Measurements from ENCODE around the gene DHRS3. TPM values are rescaled to one million over a fixed set of nuclear protein-coding genes. Genes with fewer than 3 reads are reported as not detected.

The DHRS3 gene
- total RNA-seq, 1 experiment from 2014 or later: 0.19 TPM

GRCh38 chr1:12549460-12550349 lies 68.3 kb downstream of the DHRS3 start:
- Histone ChIP-seq H3K27me3 (ENCODE audit: low read length) (no peaks in the 10 kb centered on the region), H2AFZ (ENCODE audit: low read length) (no peak overlapping the region), H3K4me1 (ENCODE audit: low read length) (no peaks in the 10 kb centered on the region), H3K9me2 (replicated peaks; ENCODE audit: insufficient read depth, low read length) (no peaks in the 10 kb centered on the region), H3K36me3 (ENCODE audit: insufficient read depth, low read length) (no peaks in the 10 kb centered on the region), H3K27ac (ENCODE audit: low read length) (no peak overlapping the region), H3K4me3 (ENCODE audit: low read length) (no peak overlapping the region), H3K9ac (ENCODE audit: low read length) (no peak overlapping the region), H3K9me3 (ENCODE audit: low read length) (no peaks in the 10 kb centered on the region), H3K79me2 (ENCODE audit: low read length) (no peaks in the 10 kb centered on the region), H3K4me2 (ENCODE audit: low read depth, low read length, poor library complexity, severe bottlenecking) (no peak overlapping the region), H4K20me1 (ENCODE audit: insufficient read depth, low read depth, low read length) (no peaks in the 10 kb centered on the region)
- DNase-seq: no peak

GRCh38 chr1:12548973-12549459 lies 69.0 kb downstream of the DHRS3 start:
- no peak overlapping the region for H3K9ac ChIP-seq (ENCODE audit: low read length)

GRCh38 chr1:12548279-12548972 lies 69.6 kb downstream of the DHRS3 start:
- Histone ChIP-seq H4K20me1 (ENCODE audit: insufficient read depth, low read depth, low read length) (no peaks in the 10 kb centered on the region), H3K27me3 (ENCODE audit: low read length) (no peaks in the 10 kb centered on the region), H3K79me2 (ENCODE audit: low read length) (no peaks in the 10 kb centered on the region), H3K4me3 (ENCODE audit: low read length) (no peak overlapping the region), H3K9me2 (replicated peaks; ENCODE audit: insufficient read depth, low read length) (no peaks in the 10 kb centered on the region), H2AFZ (ENCODE audit: low read length) (no peak overlapping the region), H3K27ac (ENCODE audit: low read length) (no peak overlapping the region), H3K4me2 (ENCODE audit: low read depth, low read length, poor library complexity, severe bottlenecking) (no peak overlapping the region), H3K4me1 (ENCODE audit: low read length) (no peaks in the 10 kb centered on the region), H3K9me3 (ENCODE audit: low read length) (no peaks in the 10 kb centered on the region), H3K36me3 (ENCODE audit: insufficient read depth, low read length) (no peaks in the 10 kb centered on the region), H3K9ac (ENCODE audit: low read length) (no peak overlapping the region)
- no peak for DNase-seq

More at GRCh38 chr1:12548973-12549459, 69.0 kb downstream of the DHRS3 start:
- Histone ChIP-seq H3K79me2 (ENCODE audit: low read length) (no peaks in the 10 kb centered on the region), H2AFZ (ENCODE audit: low read length) (no peak overlapping the region), H3K9me2 (replicated peaks; ENCODE audit: insufficient read depth, low read length) (no peaks in the 10 kb centered on the region), H3K27me3 (ENCODE audit: low read length) (no peaks in the 10 kb centered on the region), H3K36me3 (ENCODE audit: insufficient read depth, low read length) (no peaks in the 10 kb centered on the region), H3K27ac (ENCODE audit: low read length) (no peak overlapping the region), H3K9me3 (ENCODE audit: low read length) (no peaks in the 10 kb centered on the region), H3K4me2 (ENCODE audit: low read depth, low read length, poor library complexity, severe bottlenecking) (no peak overlapping the region), H3K4me3 (ENCODE audit: low read length) (no peak overlapping the region), H4K20me1 (ENCODE audit: insufficient read depth, low read depth, low read length) (no peaks in the 10 kb centered on the region), H3K4me1 (ENCODE audit: low read length) (no peaks in the 10 kb centered on the region)
- no peak for DNase-seq

GRCh38 chr1:12547586-12548225 lies 70.3 kb downstream of the DHRS3 start:
- H3K36me3 ChIP-seq (ENCODE audit: insufficient read depth, low read length): no peaks in the 10 kb centered on the region
- H2AFZ ChIP-seq (ENCODE audit: low read length): no peak overlapping the region
- H3K9ac ChIP-seq (ENCODE audit: low read length): no peak overlapping the region
- no peak overlapping the region for H3K4me2 ChIP-seq (ENCODE audit: low read depth, low read length, poor library complexity, severe bottlenecking)
- no peaks in the 10 kb centered on the region for H3K79me2 ChIP-seq (ENCODE audit: low read length)
- no peak overlapping the region for H3K27ac ChIP-seq (ENCODE audit: low read length)
- no peaks in the 10 kb centered on the region for H3K27me3 ChIP-seq (ENCODE audit: low read length)
- no peaks in the 10 kb centered on the region for H3K9me2 ChIP-seq (replicated peaks; ENCODE audit: insufficient read depth, low read length)
- H3K4me1 ChIP-seq (ENCODE audit: low read length): no peaks in the 10 kb centered on the region
- H3K9me3 ChIP-seq (ENCODE audit: low read length): no peaks in the 10 kb centered on the region
- no peak for DNase-seq
- no peaks in the 10 kb centered on the region for H4K20me1 ChIP-seq (ENCODE audit: insufficient read depth, low read depth, low read length)
- H3K4me3 ChIP-seq (ENCODE audit: low read length): no peak overlapping the region

- H3K79me2 ChIP-seq (ENCODE audit: low read length): no peaks in the 10 kb centered on the region
- DNase-seq: no peak
- no peaks in the 10 kb centered on the region for H3K27me3 ChIP-seq (ENCODE audit: low read length)
- no peak overlapping the region for H2AFZ ChIP-seq (ENCODE audit: low read length)
- H3K36me3 ChIP-seq (ENCODE audit: insufficient read depth, low read length): no peaks in the 10 kb centered on the region
- no peaks in the 10 kb centered on the region for H3K4me1 ChIP-seq (ENCODE audit: low read length)
- no peak overlapping the region for H3K27ac ChIP-seq (ENCODE audit: low read length)
- no peak overlapping the region for H3K9ac ChIP-seq (ENCODE audit: low read length)
- no peak overlapping the region for H3K4me2 ChIP-seq (ENCODE audit: low read depth, low read length, poor library complexity, severe bottlenecking)
- no peaks in the 10 kb centered on the region for H3K9me3 ChIP-seq (ENCODE audit: low read length)
- no peaks in the 10 kb centered on the region for H3K9me2 ChIP-seq (replicated peaks; ENCODE audit: insufficient read depth, low read length)
- H3K4me3 ChIP-seq (ENCODE audit: low read length): no peak overlapping the region
- H4K20me1 ChIP-seq (ENCODE audit: insufficient read depth, low read depth, low read length): no peaks in the 10 kb centered on the region
Measured at GRCh38 chr1:12546771-12547585, 71.0 kb downstream of the DHRS3 start.

- no peaks in the 10 kb centered on the region for H3K4me1 ChIP-seq (ENCODE audit: low read length)
- no peak overlapping the region for H3K4me3 ChIP-seq (ENCODE audit: low read length)
- H3K27me3 ChIP-seq (ENCODE audit: low read length): no peaks in the 10 kb centered on the region
- H3K36me3 ChIP-seq (ENCODE audit: insufficient read depth, low read length): no peaks in the 10 kb centered on the region
- DNase-seq: no peak
- no peaks in the 10 kb centered on the region for H3K79me2 ChIP-seq (ENCODE audit: low read length)
- H3K4me2 ChIP-seq (ENCODE audit: low read depth, low read length, poor library complexity, severe bottlenecking): no peak overlapping the region
- H4K20me1 ChIP-seq (ENCODE audit: insufficient read depth, low read depth, low read length): no peaks in the 10 kb centered on the region
- no peak overlapping the region for H3K27ac ChIP-seq (ENCODE audit: low read length)
- no peaks in the 10 kb centered on the region for H3K9me3 ChIP-seq (ENCODE audit: low read length)
- no peak overlapping the region for H3K9ac ChIP-seq (ENCODE audit: low read length)
- H3K9me2 ChIP-seq (replicated peaks; ENCODE audit: insufficient read depth, low read length): no peaks in the 10 kb centered on the region
- H2AFZ ChIP-seq (ENCODE audit: low read length): no peak overlapping the region
Measured at GRCh38 chr1:12544992-12545391, 73.0 kb downstream of the DHRS3 start.

- H4K20me1 ChIP-seq (ENCODE audit: insufficient read depth, low read depth, low read length): no peaks in the 10 kb centered on the region
- H3K4me2 ChIP-seq (ENCODE audit: low read depth, low read length, poor library complexity, severe bottlenecking): no peak overlapping the region
- no peak for DNase-seq
- no peaks in the 10 kb centered on the region for H3K79me2 ChIP-seq (ENCODE audit: low read length)
- H3K9me3 ChIP-seq (ENCODE audit: low read length): no peaks in the 10 kb centered on the region
- no peaks in the 10 kb centered on the region for H3K4me1 ChIP-seq (ENCODE audit: low read length)
- no peaks in the 10 kb centered on the region for H3K36me3 ChIP-seq (ENCODE audit: insufficient read depth, low read length)
- H3K4me3 ChIP-seq (ENCODE audit: low read length): no peak overlapping the region
- H3K27me3 ChIP-seq (ENCODE audit: low read length): no peaks in the 10 kb centered on the region
- H2AFZ ChIP-seq (ENCODE audit: low read length): no peak overlapping the region
- H3K27ac ChIP-seq (ENCODE audit: low read length): no peak overlapping the region
- no peaks in the 10 kb centered on the region for H3K9me2 ChIP-seq (replicated peaks; ENCODE audit: insufficient read depth, low read length)
- no peak overlapping the region for H3K9ac ChIP-seq (ENCODE audit: low read length)
Measured at GRCh38 chr1:12544357-12544756, 73.7 kb downstream of the DHRS3 start.
